ENCODE data around the gene CR1L. TPM values are rescaled to one million over a fixed set of nuclear protein-coding genes. Genes with fewer than 3 reads are reported as not detected.

Gene CR1L
- total and polyA plus RNA-seq, 9 of the 15 experiments (the other 6 are each of a cell fraction or from before 2014, with no cell fraction given), result 10.1 to 74.8 (median 34.3) TPM

GRCh38 chr1:207719234-207719633, 74.3 kb downstream of the CR1L start:
- Histone ChIP-seq H3K36me3 (ENCODE audit: control insufficient read depth, insufficient read depth, low read length) (peaks cover 29% of the 10 kb centered on the region), H3K4me3 (no peak overlapping the region), H3K27me3 (ENCODE audit: control insufficient read depth in 2 of 2, insufficient read depth in 2 of 2, low read length in 2 of 2) (no peaks in the 10 kb centered on the region), H2AFZ (ENCODE audit: low read depth, low read length) (no peak overlapping the region), H3K79me2 (ENCODE audit: control insufficient read depth, insufficient read depth, low read length) (no peaks in the 10 kb centered on the region), H3K4me2 (ENCODE audit: insufficient read depth, low read length) (no peak overlapping the region), H3K9me3 (replicated peaks; ENCODE audit: control insufficient read depth, insufficient read depth, low read depth, low read length) (0 out of 2 replicates have a peak, but pooled peaks cover 3% of the 10 kb centered on the region), H3K9me1 (ENCODE audit: control insufficient read depth, insufficient read depth, low read length) (no peaks in the 10 kb centered on the region), H3K4me1 (replicated peaks in 1 of 2; ENCODE audit: control insufficient read depth in 2 of 2, insufficient read depth in 2 of 2, low read length in 2 of 2) (no peaks in the 10 kb centered on the region), H3K27ac (ENCODE audit: extremely low read depth, low read depth, low read length) (no peak overlapping the region), H3K9ac (ENCODE audit: insufficient read depth in 1 of 2, low read depth in 2 of 2, low read length in 2 of 2) (no peak overlapping the region), H4K20me1 (replicated peaks; ENCODE audit: control insufficient read depth, insufficient read depth, low read length) (no peaks in the 10 kb centered on the region)
- 71% methylated on average over 2 of the region's 2 CpGs for WGBS (ENCODE audit: insufficient coverage, low coverage, missing lambda C conversion rate)
- intact Hi-C loops (cut with micrococcal nuclease) (loop anchor here (10.0 kb wide), 1 partner anchor 246 kb away; no protein-coding TSS in a partner anchor), in situ Hi-C loops (cut with MboI) (no loop called here)
- FAIRE-seq (no peak), ATAC-seq (no peak), DNase-seq (ENCODE audit: extremely low read depth in 1 of 4, low spot score in 3 of 4) (no peak)
- BruUV-seq (replicated peaks), result no TSS peak
- ChIA-PET POLR2A (interaction anchor here (1.0 kb wide), 1 partner anchor 8 kb away, joined by 3 read pairs; no protein-coding TSS in a partner anchor), CTCF (ENCODE audit: low intra/inter-chr PET ratio) (interaction anchor here (0.6 kb wide), 1 partner anchor 30 kb away, joined by 3 read pairs; no protein-coding TSS in a partner anchor)
- no peak for TF ChIP-seq TFAP4 (CRISPR knock-in tag; IDR thresholded peaks at IDR 0.05; ENCODE audit: borderline replicate concordance)
- TF ChIP-seq ZNF778 (CRISPR knock-in tag; IDR thresholded peaks at IDR 0.05), result no peak
- no peak for TF ChIP-seq ZC3H4 (CRISPR knock-in tag; IDR thresholded peaks at IDR 0.05; ENCODE audit: borderline replicate concordance)
- TF ChIP-seq EHMT2 (IDR thresholded peaks at IDR 0.05), result no peak
- TF ChIP-seq ZNF253 (CRISPR knock-in tag; conservative IDR thresholded peaks at IDR 0.05), result no peak
- TF ChIP-seq ADNP (tag; IDR thresholded peaks at IDR 0.05), result no peak
- TF ChIP-seq NR4A1 (CRISPR knock-in tag; IDR thresholded peaks at IDR 0.05), result no peak
- TF ChIP-seq NR4A1 (tag; IDR thresholded peaks at IDR 0.05), result no peak
- no peak for TF ChIP-seq KLF10 (CRISPR knock-in tag; IDR thresholded peaks at IDR 0.05)
- TF ChIP-seq KAT7 (CRISPR knock-in tag; IDR thresholded peaks at IDR 0.05; ENCODE audit: borderline replicate concordance), result no peak
- TF ChIP-seq POLR2AphosphoS2 (IDR thresholded peaks at IDR 0.05; ENCODE audit: low read length), result no peak

Measured in K562 (cell line).